ENCODE results near the gene PRKCQ. TPM values are rescaled to one million over a fixed set of nuclear protein-coding genes. Genes with fewer than 3 reads are reported as not detected.

The PRKCQ gene
- total and polyA plus RNA-seq, 11 donors, result 0.04 to 2.0 (median 0.13) TPM; not detected in 1

DNA sequence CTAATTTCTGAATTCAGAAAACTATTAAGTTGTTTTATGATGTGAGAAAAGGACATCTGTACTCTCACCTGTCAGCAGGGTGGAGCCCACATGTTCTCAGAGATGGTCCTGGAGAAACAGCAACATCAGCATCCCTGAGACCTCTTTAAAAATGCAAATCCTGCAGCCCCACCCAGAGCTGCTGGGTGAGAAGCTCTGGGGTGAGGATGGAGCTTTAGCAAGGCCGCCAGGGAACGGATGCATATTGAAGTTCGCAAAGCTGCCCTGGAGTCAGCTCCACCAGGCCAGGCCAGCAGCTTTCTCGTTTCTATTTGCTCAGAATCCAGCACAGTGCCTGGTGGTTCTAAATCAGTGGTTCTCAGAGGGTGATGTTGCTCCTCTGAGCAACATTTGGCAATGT lies 49.1 kb downstream of the PRKCQ start:
- Histone ChIP-seq H3K9me3 (no peaks in the 10 kb centered on the region), H3K27me3 (peaks cover 0 to 13% (median 0%) of the 10 kb centered on the region in 9 donors), H3K4me3 (no peak overlapping the region), H3K36me3 (no peaks in the 10 kb centered on the region), H3K4me1 (no peaks in the 10 kb centered on the region), H3K27ac (peak overlapping the region in 1 of 12 donors; percentile 75)
- DNase-seq, result no peak
- intact Hi-C loops (cut with DNase I), result no loop called here
- TF ChIP-seq, protein P1, sequence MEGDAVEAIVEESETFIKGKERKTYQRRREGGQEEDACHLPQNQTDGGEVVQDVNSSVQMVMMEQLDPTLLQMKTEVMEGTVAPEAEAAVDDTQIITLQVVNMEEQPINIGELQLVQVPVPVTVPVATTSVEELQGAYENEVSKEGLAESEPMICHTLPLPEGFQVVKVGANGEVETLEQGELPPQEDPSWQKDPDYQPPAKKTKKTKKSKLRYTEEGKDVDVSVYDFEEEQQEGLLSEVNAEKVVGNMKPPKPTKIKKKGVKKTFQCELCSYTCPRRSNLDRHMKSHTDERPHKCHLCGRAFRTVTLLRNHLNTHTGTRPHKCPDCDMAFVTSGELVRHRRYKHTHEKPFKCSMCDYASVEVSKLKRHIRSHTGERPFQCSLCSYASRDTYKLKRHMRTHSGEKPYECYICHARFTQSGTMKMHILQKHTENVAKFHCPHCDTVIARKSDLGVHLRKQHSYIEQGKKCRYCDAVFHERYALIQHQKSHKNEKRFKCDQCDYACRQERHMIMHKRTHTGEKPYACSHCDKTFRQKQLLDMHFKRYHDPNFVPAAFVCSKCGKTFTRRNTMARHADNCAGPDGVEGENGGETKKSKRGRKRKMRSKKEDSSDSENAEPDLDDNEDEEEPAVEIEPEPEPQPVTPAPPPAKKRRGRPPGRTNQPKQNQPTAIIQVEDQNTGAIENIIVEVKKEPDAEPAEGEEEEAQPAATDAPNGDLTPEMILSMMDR (IDR thresholded peaks at IDR 0.05), result no peak
- no peak for ATAC-seq
- WGBS, 4 donors, result 53 to 64% (median 56%) methylated on average over 4 of the region's 4 CpGs

DNA sequence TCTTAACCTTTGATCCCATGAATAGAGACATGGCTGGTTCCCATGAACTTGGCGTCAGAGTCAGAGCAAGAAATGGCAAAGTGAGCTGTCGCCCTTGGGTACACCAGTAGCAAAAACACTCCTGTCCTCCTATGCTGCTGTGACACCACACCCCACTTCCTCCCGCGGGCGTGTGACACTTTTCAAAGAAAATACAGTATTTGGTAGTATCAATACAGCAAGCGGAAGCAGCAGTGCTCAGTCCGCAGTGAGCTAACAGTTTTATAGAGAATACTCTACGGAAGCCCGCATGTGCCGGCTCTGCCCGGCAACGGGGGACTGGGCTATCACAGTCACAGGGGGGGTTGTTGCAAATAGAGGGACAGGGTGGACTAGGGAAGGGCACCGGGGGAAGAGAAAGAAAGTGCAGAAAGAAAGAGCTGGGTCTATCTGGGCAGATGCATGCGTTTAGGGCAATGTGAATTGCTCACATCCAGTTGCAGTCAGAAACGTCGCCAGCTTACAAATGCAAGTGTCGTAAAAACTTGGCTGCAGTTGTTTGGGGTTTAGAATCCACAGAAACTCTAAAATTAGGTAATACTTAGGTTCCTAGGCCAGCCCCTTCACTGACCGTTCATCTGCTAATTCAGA lies 49.8 kb downstream of the PRKCQ start:
- H3K36me3 ChIP-seq, result no peaks in the 10 kb centered on the region
- TF ChIP-seq, protein P1 (IDR thresholded peaks at IDR 0.05), result no peak
- TF ChIP-seq POLR2A (IDR thresholded peaks at IDR 0.05), result no peak
- ATAC-seq, result no peak
- H3K4me1 ChIP-seq, result no peaks in the 10 kb centered on the region
- no peak overlapping the region for H3K4me3 ChIP-seq
- peak overlapping the region in 1 of 12 donors; percentile 83 for H3K27ac ChIP-seq
- H3K9me3 ChIP-seq, result no peaks in the 10 kb centered on the region
- peak in 1 of 5 donors; percentile 61 for DNase-seq
- 77 to 84% (median 81%) methylated on average over 18 of the region's 18 CpGs for WGBS, 4 donors
- peaks cover 0 to 8% (median 0%) of the 10 kb centered on the region in 9 donors for H3K27me3 ChIP-seq
- intact Hi-C loops (cut with DNase I), result no loop called here

DNA sequence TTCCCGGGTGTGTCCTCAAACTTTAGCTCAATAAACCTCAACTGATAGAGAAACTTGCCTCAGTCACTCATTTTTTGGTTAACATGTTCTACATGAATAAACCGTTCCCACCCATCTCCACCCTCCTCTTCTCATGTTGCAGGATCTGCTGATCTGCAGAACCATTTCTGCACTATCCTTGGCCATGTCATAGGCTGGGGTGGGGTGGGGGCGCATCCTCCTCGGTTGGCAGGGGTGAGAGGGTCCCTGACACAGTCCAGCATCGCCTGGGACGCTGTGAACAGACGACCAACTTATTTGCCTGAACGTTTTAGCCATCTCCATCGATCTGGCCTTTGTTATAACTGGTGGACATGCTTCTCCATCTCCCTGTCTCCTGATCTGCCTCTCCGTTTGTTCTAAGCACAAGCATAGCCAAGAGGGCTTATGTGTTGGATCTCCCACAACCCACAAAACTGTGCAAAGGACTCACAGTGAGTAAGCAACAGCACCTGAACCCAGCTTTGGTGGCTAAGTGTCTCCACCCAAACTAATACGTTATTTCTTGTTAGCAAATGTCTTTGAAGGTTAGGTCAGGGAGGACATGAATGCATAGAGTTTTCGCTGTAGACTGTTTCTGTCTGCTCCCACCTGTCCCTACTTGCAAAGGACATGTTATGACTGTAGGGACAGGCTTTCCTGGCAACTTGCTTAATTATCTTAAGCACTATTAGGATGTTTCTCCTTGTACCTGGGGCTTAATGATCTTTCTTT lies 51.7 kb downstream of the PRKCQ start:
- Histone ChIP-seq H3K27ac (peak overlapping the region in 1 of 12 donors; percentile 83), H3K27me3 (peaks cover 0 to 8% (median 0%) of the 10 kb centered on the region in 9 donors), H3K9me3 (no peaks in the 10 kb centered on the region), H3K36me3 (no peaks in the 10 kb centered on the region), H3K4me3 (no peak overlapping the region), H3K4me1 (no peaks in the 10 kb centered on the region)
- ATAC-seq, result no peak
- intact Hi-C loops (cut with DNase I), result no loop called here
- 75 to 86% (median 77%) methylated on average over 12 of the region's 12 CpGs for WGBS, 4 donors
- DNase-seq, result no peak
- no peak for TF ChIP-seq POLR2A (IDR thresholded peaks at IDR 0.05)
- TF ChIP-seq, protein P1 (IDR thresholded peaks at IDR 0.05), result no peak

- TF ChIP-seq POLR2A (IDR thresholded peaks at IDR 0.05), result no peak
- TF ChIP-seq, protein P1 (IDR thresholded peaks at IDR 0.05), result no peak
- no peaks in the 10 kb centered on the region for H3K36me3 ChIP-seq
- H3K4me3 ChIP-seq, result no peak overlapping the region
- no peaks in the 10 kb centered on the region for H3K4me1 ChIP-seq
- no peak overlapping the region for H3K27ac ChIP-seq
- intact Hi-C loops (cut with DNase I), result no loop called here
- peaks cover 0 to 3% (median 0%) of the 10 kb centered on the region in 9 donors for H3K27me3 ChIP-seq
- no peaks in the 10 kb centered on the region for H3K9me3 ChIP-seq
- DNase-seq (no peak), ATAC-seq (no peak)
- 71 to 77% (median 76%) methylated on average over 4 of the region's 4 CpGs for WGBS, 4 donors
These were observed 54.4 kb downstream of the PRKCQ start for GRCh38 chr10:6525599-6526165.
